Heart left ventricle (tissue), 16 donors: ENCODE measurements around the gene RNF13. TPM values are rescaled to one million over a fixed set of nuclear protein-coding genes. Genes with fewer than 3 reads are reported as not detected.
A peak's percentile ranks its signal among the peaks of the same experiment; 100 is the strongest.

Experiments used
- ATAC-seq, 4 donors: fragments of 200-7000 bp; cut with Tn5 transposase; one replicate each; pipeline ENCODE4 v1.9.1; 2020 to 2022; ENCODE audit warnings: moderate library complexity in 4 of 4, mild to moderate bottlenecking in 3 of 4, moderate number of reproducible peaks in 1 of 4
- DNase-seq, 5 donors: peaks; one replicate each; pipeline ENCODE4 v3.0.0-alpha.2; 2020
- H3K27ac ChIP-seq, 12 donors: fragments of 200-600 bp; sonication (generic) in 4 of 12; one replicate each; pipeline versions ENCODE4 v1.5.0 to v1.8.0; 2016 to 2022; ENCODE audit warnings: mild to moderate bottlenecking in 2 of 12
- H3K27me3 ChIP-seq, 9 donors: fragments of 200-600 bp; sonication (generic) in 2 of 9; one replicate each; pipeline versions ENCODE4 v1.5.1 to v1.8.0; 2016 to 2022; ENCODE audit warnings: mild to moderate bottlenecking in 3 of 9
- H3K36me3 ChIP-seq, 9 donors: fragments of 200-600 bp; sonication (generic) in 2 of 9; one replicate each; pipeline versions ENCODE4 v1.5.0 to v1.8.0; 2018 to 2022; ENCODE audit warnings: mild to moderate bottlenecking in 2 of 9
- H3K4me1 ChIP-seq, 12 donors: fragments of 200-600 bp; sonication (generic) in 4 of 12; one replicate each; pipeline versions ENCODE4 v1.5.0 to v1.8.0; 2016 to 2022; ENCODE audit warnings: mild to moderate bottlenecking in 3 of 12
- H3K4me3 ChIP-seq, 12 donors: fragments of 200-600 bp; sonication (generic) in 4 of 12; one replicate each; pipeline versions ENCODE4 v1.5.0 to v1.8.0; 2017 to 2022; ENCODE audit warnings: mild to moderate bottlenecking in 9 of 12, moderate library complexity in 4 of 12
- H3K9me3 ChIP-seq, 12 donors: fragments of 200-600 bp; sonication (generic) in 4 of 12; one replicate each; pipeline versions ENCODE4 v1.5.0 to v1.8.0; 2016 to 2022; ENCODE audit warnings: mild to moderate bottlenecking in 1 of 12
- CTCF ChIP-seq, 12 donors: fragments of 200-600 bp; sonication (generic) in 4 of 12; IDR thresholded peaks; one replicate each; pipeline versions ENCODE4 v1.5.0 to v1.8.0; 2018 to 2022; ENCODE audit warnings: antibody characterized with exemption in 12 of 12, mild to moderate bottlenecking in 5 of 12
- POLR2A ChIP-seq, 2 donors: fragments of 450-650 bp; IDR thresholded peaks; one replicate each; pipeline ENCODE4 v1.6.1; 2017; ENCODE audit warnings: antibody characterized with exemption in 2 of 2, mild to moderate bottlenecking in 2 of 2, moderate library complexity in 2 of 2
- WGBS, 4 donors: extraction: QIAGEN DNeasy Blood & Tissue Kit in 2 of 4; methylation state at CpG; one replicate each; pipeline versions ENCODE4 v1.1.5 to v1.1.7; 2013 to 2018; 5-methylcytosine and 5-hydroxymethylcytosine counted together
- intact Hi-C, 10 donors: fragments of 100-400 bp; cut with DNase I; formaldehyde crosslinking; loops; one replicate each; pipeline versions ENCODE4 v1.11.1 to v1.14.2; 2022
- polyA plus RNA-seq, 2 donors: library from polyadenylated mRNA; stranded (reverse); fragments of 200-250 nt; gene quantifications; one replicate each; pipeline ENCODE4 v1.2.3, GENCODE V29; 2013
- total RNA-seq, 9 donors: library from RNA; depleted of rRNA in 2 of 9; stranded (reverse); fragments of >200 nt in 2 of 9; fragmentation: NEBNext Ultra II Directional in 3 of 9; extraction: Animal tissue kit (Norgen Biotek cat#: 25700) in 3 of 9; gene quantifications; one replicate each; pipeline versions ENCODE4 v1.1.0 to v1.2.4, GENCODE V29; 2016 to 2023
- donor health status: ischemic (EF 13 %, LVEDD 7.1; RV severe dilation, severe dysfunction).
- donor health status: healthy with polysubstance abuse.
- donor health status: DM: no; HTN: yes; CAD: no.
- donor health status: DM: no; HTN: no; CAD: no.
- donor health status: ischemic (EF 25% LVEDD 6.9; RV normal size, moderate dysfunction).
- donor health status: ischemic (EF 25% LVEDD 5.7; RV mildly dilated, moderate dysfunction).
- donor health status: healthy.
- donor health status: DM: yes; HTN: yes; CAD: no.
- donor health status: ischemic (EF 35%, LVEDD 5.7; RV mildly dilated, moderate dysfunction).
- donor health status: nonischemic (EF 11% LVEDD 7.7; RV severe dilation, severe dysfunction).
- donor health status: DM: yes; HTN: yes; CAD: no.
- donor health status: PGD.
- donor health status: ischemic (EF 29% LVEDD 5.4; RV normal size, mild dysfunction).
- donor health status: nonischemic (EF 23%, LVEDD 6.1; RV moderate dilation, normal function).

The RNF13 gene
- total and polyA plus RNA-seq, 11 donors: 21.4 to 77.6 (median 55.1) TPM

GRCh38 chr3:149906036-149906435 lies 93.0 kb downstream of the RNF13 start:
- TF ChIP-seq POLR2A (IDR thresholded peaks at IDR 0.05) (no peak), CTCF (IDR thresholded peaks at IDR 0.05) (no peak)
- Histone ChIP-seq H3K9me3 (no peaks in the 10 kb centered on the region), H3K4me3 (no peak overlapping the region), H3K27me3 (no peaks in the 10 kb centered on the region), H3K4me1 (peaks cover 0 to 15% (median 3%) of the 10 kb centered on the region in 12 donors), H3K36me3 (peaks cover 0 to 23% (median 0%) of the 10 kb centered on the region in 9 donors), H3K27ac (no peak overlapping the region)
- DNase-seq (no peak), ATAC-seq (no peak)
- intact Hi-C loops: no loop called here

DNA sequence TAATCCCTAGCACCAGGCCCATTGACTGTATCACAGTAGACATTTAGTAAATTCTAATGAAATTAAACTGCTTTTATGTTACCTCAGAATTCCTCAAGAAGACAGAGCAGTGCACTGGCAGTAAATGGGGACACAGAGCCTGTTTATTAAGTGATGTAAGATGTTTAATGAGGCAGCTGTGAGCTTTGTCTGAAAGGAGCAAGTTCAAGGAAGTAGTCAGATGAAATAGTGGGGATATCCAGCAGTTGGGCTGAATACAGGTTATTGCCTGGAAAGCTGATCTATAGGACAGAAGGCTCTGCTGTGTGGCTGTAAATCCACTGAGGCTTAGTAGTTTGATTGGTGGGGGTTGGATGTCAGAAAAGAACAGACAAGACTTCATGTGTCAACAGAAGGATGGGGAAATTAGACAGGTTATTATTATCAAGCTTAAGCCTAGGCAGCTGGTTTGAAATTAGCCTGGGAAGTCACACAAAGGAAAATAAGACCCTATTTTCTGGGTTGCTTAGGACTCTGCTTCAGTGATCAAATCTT lies 95.5 kb downstream of the RNF13 start:
- no peak overlapping the region for H3K27ac ChIP-seq
- intact Hi-C loops: no loop called here
- no peak for ATAC-seq

DNA sequence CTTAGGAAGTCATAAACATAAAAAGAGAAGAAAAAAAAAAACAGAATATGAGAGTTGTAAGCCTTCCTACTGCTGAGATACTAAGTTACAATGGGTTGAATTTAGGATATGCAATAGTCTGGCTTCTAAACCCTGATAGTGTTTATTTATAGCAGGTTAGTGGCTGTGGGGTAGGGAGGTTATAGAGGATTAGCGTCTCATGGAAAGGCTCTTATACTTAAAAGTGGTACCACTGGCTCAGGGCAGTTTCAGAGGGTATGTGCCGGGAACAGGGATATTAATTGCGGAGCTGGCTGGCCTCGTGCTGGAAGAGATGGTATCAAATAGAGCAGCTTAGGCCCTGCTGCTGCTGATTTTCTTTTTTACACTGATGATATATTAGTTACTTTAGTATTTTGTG lies 96.9 kb downstream of the RNF13 start:
- TF ChIP-seq CTCF (IDR thresholded peaks at IDR 0.05) (no peak), POLR2A (IDR thresholded peaks at IDR 0.05) (no peak)
- intact Hi-C loops: no loop called here
- Histone ChIP-seq H3K9me3 (no peaks in the 10 kb centered on the region), H3K27ac (no peak overlapping the region), H3K36me3 (peaks cover 0 to 39% (median 20%) of the 10 kb centered on the region in 9 donors), H3K4me3 (no peak overlapping the region), H3K4me1 (peaks cover 0 to 15% (median 1%) of the 10 kb centered on the region in 12 donors), H3K27me3 (no peaks in the 10 kb centered on the region)
- 48 to 74% (median 63%) methylated on average over 4 of the region's 4 CpGs for WGBS, 4 donors
- ATAC-seq (peak; percentile 59 to 80 (median 70)), DNase-seq (no peak)

More for the DNA sequence above, 95.5 kb downstream of the RNF13 start:
- Histone ChIP-seq H3K27me3 (no peaks in the 10 kb centered on the region), H3K4me3 (no peak overlapping the region), H3K36me3 (peaks cover 0 to 37% (median 10%) of the 10 kb centered on the region in 9 donors), H3K4me1 (peaks cover 0 to 15% (median 1%) of the 10 kb centered on the region in 12 donors), H3K9me3 (no peaks in the 10 kb centered on the region)
- TF ChIP-seq CTCF (IDR thresholded peaks at IDR 0.05) (no peak), POLR2A (IDR thresholded peaks at IDR 0.05) (no peak)
- DNase-seq: no peak

DNA sequence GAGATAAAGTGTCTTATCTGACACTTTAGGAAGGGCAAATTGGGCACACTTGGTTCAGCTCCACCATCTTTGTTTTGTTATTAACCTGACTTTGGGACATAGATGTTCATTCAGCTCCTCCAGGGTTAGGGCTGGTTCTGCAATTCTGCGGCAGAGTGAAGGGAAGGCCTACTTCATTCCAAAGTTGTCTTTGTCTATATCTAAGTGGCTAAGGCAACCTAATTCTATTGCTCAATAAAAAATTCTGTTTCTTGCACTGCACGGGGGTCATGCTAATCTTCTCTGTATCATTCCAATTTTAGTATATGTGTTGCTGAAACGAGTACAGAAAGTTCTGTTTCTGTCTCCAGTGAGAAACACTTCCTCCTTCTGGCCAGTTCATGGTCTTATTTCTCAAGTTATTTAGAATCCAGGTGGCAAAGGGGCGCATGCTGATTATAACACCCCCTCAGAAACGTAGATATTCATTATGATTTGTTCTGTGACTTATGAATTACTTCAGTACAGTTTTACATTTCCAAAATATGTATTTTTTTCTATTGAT lies 104.2 kb downstream of the RNF13 start:
- Histone ChIP-seq H3K36me3 (peaks cover 0 to 65% (median 43%) of the 10 kb centered on the region in 9 donors), H3K4me3 (no peak overlapping the region), H3K9me3 (no peaks in the 10 kb centered on the region), H3K4me1 (peaks cover 0 to 3% (median 0%) of the 10 kb centered on the region in 12 donors), H3K27me3 (no peaks in the 10 kb centered on the region), H3K27ac (no peak overlapping the region)
- TF ChIP-seq CTCF (IDR thresholded peaks at IDR 0.05) (no peak), POLR2A (IDR thresholded peaks at IDR 0.05) (no peak)
- WGBS, 4 donors: 81 to 91% (median 86%) methylated on average over 5 of the region's 5 CpGs
- intact Hi-C loops: no loop called here
- DNase-seq (no peak), ATAC-seq (peak in 1 of 4 donors; percentile 60)
